ENCODE results near the gene ELF1.
"Not testable (repeated sequence)": the region's sequence is repeated elsewhere in the genome, so short reads cannot be mapped to it uniquely, and the experiment has no call there.

The ELF1 gene

GRCh38 chr13:40980461-40980860, 38.7 kb downstream of the ELF1 start:
- no peak for DNase-seq

GRCh38 chr13:40979232-40979631, 39.9 kb downstream of the ELF1 start:
- DNase-seq: no peak

GRCh38 chr13:40978109-40978508, 41.0 kb downstream of the ELF1 start:
- DNase-seq: not testable (repeated sequence)

GRCh38 chr13:40975441-40975840, 43.7 kb downstream of the ELF1 start:
- no peak for DNase-seq

- no peak for DNase-seq
Observed at GRCh38 chr13:40974460-40975407, 44.4 kb downstream of the ELF1 start.

GRCh38 chr13:40973409-40973808, 45.7 kb downstream of the ELF1 start:
- no peak for DNase-seq

- no peak for DNase-seq
Observed at GRCh38 chr13:40971321-40971720, 47.8 kb downstream of the ELF1 start.

GRCh38 chr13:40970803-40971202, 48.3 kb downstream of the ELF1 start:
- no peak for DNase-seq

GRCh38 chr13:40969169-40969901, 49.8 kb downstream of the ELF1 start:
- no peak for DNase-seq

GRCh38 chr13:40968416-40969000, 50.6 kb downstream of the ELF1 start:
- DNase-seq: no peak

GRCh38 chr13:40966298-40966697, 52.8 kb downstream of the ELF1 start:
- no peak for DNase-seq

GRCh38 chr13:40963927-40964326, 55.2 kb downstream of the ELF1 start:
- no peak for DNase-seq

- no peak for DNase-seq
Observed at GRCh38 chr13:40961826-40962225, 57.3 kb downstream of the ELF1 start.

GRCh38 chr13:40961214-40961613, 57.9 kb downstream of the ELF1 start:
- DNase-seq: no peak

- no peak for DNase-seq
Observed at GRCh38 chr13:40960716-40961115, 58.4 kb downstream of the ELF1 start.

GRCh38 chr13:40958655-40959054, 60.5 kb downstream of the ELF1 start:
- DNase-seq: no peak

GRCh38 chr13:40946485-40946884, 72.6 kb downstream of the ELF1 start:
- DNase-seq: no peak

GRCh38 chr13:40943073-40943472, 76.0 kb downstream of the ELF1 start:
- no peak for DNase-seq

GRCh38 chr13:40941581-40941980, 77.5 kb downstream of the ELF1 start:
- DNase-seq: no peak

- no peak for DNase-seq
Observed at GRCh38 chr13:40940841-40941240, 78.3 kb downstream of the ELF1 start.

- DNase-seq: no peak
Observed at GRCh38 chr13:40933508-40934204, 85.5 kb downstream of the ELF1 start.

GRCh38 chr13:40932252-40932651, 86.9 kb downstream of the ELF1 start:
- DNase-seq: no peak

GRCh38 chr13:40931719-40932118, 87.4 kb downstream of the ELF1 start:
- DNase-seq: no peak

Data from NCI-H2171 (cell line).